H9 (cell line): Measurements from ENCODE around the gene ABCD4. TPM values are rescaled to one million over a fixed set of nuclear protein-coding genes. Genes with fewer than 3 reads are reported as not detected.

Source experiments
- DNase-seq: peaks from one replicate; pipeline ENCODE4 v3.0.0-alpha.2; 2017
- H2AFZ ChIP-seq: one replicate; pipeline ENCODE4 v1.6.1; 2013; ENCODE audit warnings: mild to moderate bottlenecking, low read length, control low read depth, moderate library complexity
- H2AK5ac ChIP-seq: 2 replicates; pipeline ENCODE4 v1.6.1; 2013; ENCODE audit warnings: low read length, control low read depth, mixed read lengths; ENCODE audit not compliant: insufficient read length
- H2BK120ac ChIP-seq: one replicate; pipeline ENCODE4 v1.6.1; 2013; ENCODE audit warnings: low read depth, mild to moderate bottlenecking, low read length, control low read depth, inconsistent platforms; ENCODE audit not compliant: poor library complexity, severe bottlenecking
- H2BK12ac ChIP-seq: 2 replicates; pipeline ENCODE4 v1.6.1; 2013; ENCODE audit warnings: low read length, control low read depth, mixed read lengths, low read depth; ENCODE audit not compliant: insufficient read length
- H2BK15ac ChIP-seq: 2 replicates; pipeline ENCODE4 v1.6.1; 2013; ENCODE audit warnings: low read depth, low read length, control low read depth
- H2BK20ac ChIP-seq: one replicate; pipeline ENCODE4 v1.6.1; 2013; ENCODE audit warnings: low read depth, mild to moderate bottlenecking, low read length, control low read depth, inconsistent platforms; ENCODE audit not compliant: poor library complexity, severe bottlenecking
- H2BK5ac ChIP-seq: 2 replicates; pipeline ENCODE4 v1.6.1; 2013; ENCODE audit warnings: low read length, control low read depth, mixed read lengths; ENCODE audit not compliant: insufficient read length
- H3K14ac ChIP-seq: 2 replicates; pipeline ENCODE4 v1.6.1; 2013; ENCODE audit warnings: low read length, control low read depth; ENCODE audit not compliant: insufficient read depth
- H3K18ac ChIP-seq: 2 replicates; pipeline ENCODE4 v1.6.1; 2013; ENCODE audit warnings: low read depth, mild to moderate bottlenecking, mixed read lengths, low read length, control low read depth; ENCODE audit not compliant: insufficient read length
- H3K23ac ChIP-seq: 2 replicates; pipeline ENCODE4 v1.6.1; 2013; ENCODE audit warnings: low read length, control low read depth, mixed read lengths, low read depth; ENCODE audit not compliant: insufficient read length
- H3K23me2 ChIP-seq: 2 replicates; pipeline ENCODE4 v1.6.1; 2013; ENCODE audit warnings: low read depth, mild to moderate bottlenecking, mixed read lengths, low read length, control low read depth; ENCODE audit not compliant: insufficient read length, poor library complexity, severe bottlenecking
- H3K27ac ChIP-seq: 2 replicates; pipeline ENCODE4 v1.5.1; 2013; ENCODE audit warnings: low read length, control low read depth, mixed read lengths, low read depth; ENCODE audit not compliant: insufficient read length
- H3K27me3 ChIP-seq: 2 replicates; pipeline ENCODE4 v1.6.1; 2013; ENCODE audit warnings: low read length, control low read depth, inconsistent platforms; ENCODE audit not compliant: insufficient read depth
- H3K4ac ChIP-seq: 2 replicates; pipeline ENCODE4 v1.6.1; 2013; ENCODE audit warnings: low read depth, mild to moderate bottlenecking, control low read depth, inconsistent platforms, low read length, moderate library complexity
- H3K4me1 ChIP-seq: 2 replicates; pipeline ENCODE4 v1.6.1; 2013; ENCODE audit warnings: low read length, control low read depth, inconsistent platforms; ENCODE audit not compliant: insufficient read depth
- H3K4me2 ChIP-seq: 2 replicates; pipeline ENCODE4 v1.6.1; 2013; ENCODE audit warnings: low read length, control low read depth, mixed read lengths; ENCODE audit not compliant: insufficient read length, insufficient read depth
- H3K56ac ChIP-seq: 2 replicates; pipeline ENCODE4 v1.6.1; 2013; ENCODE audit warnings: low read depth, mild to moderate bottlenecking, mixed read lengths, low read length, control low read depth; ENCODE audit not compliant: insufficient read length
- H3K79me1 ChIP-seq: 2 replicates; pipeline ENCODE4 v1.6.1; 2013; ENCODE audit warnings: low read depth, mild to moderate bottlenecking, moderate library complexity, low read length, control low read depth, inconsistent platforms; ENCODE audit not compliant: insufficient read depth, poor library complexity, severe bottlenecking
- H3K79me2 ChIP-seq: 2 replicates; pipeline ENCODE4 v1.6.1; 2013; ENCODE audit warnings: low read length, control low read depth, inconsistent platforms; ENCODE audit not compliant: insufficient read depth
- H3K9ac ChIP-seq: 2 replicates; pipeline ENCODE4 v1.6.1; 2013; ENCODE audit warnings: low read length, control low read depth, mixed read lengths; ENCODE audit not compliant: insufficient read length; ENCODE audit errors: extremely low read depth
- H3K9me3 ChIP-seq: one replicate; pipeline ENCODE4 v1.6.1; 2013; ENCODE audit warnings: low read depth, low read length, inconsistent platforms; ENCODE audit not compliant: control insufficient read depth
- H3T11ph ChIP-seq: one replicate; pipeline ENCODE4 v1.6.1; 2013; ENCODE audit warnings: mild to moderate bottlenecking, low read length, control low read depth, inconsistent platforms
- H4K20me1 ChIP-seq: one replicate; pipeline ENCODE4 v1.6.1; 2013; ENCODE audit not compliant: control insufficient read depth, insufficient read length, insufficient read depth
- H4K5ac ChIP-seq: 2 replicates; pipeline ENCODE4 v1.6.1; 2013; ENCODE audit warnings: low read depth, mild to moderate bottlenecking, mixed read lengths, low read length, control low read depth; ENCODE audit not compliant: insufficient read length
- H4K8ac ChIP-seq: replicated peaks from 2 replicates; pipeline ENCODE4 v1.6.1; 2013; ENCODE audit warnings: low read length, control low read depth, mixed read lengths, low read depth; ENCODE audit not compliant: insufficient read length
- H4K91ac ChIP-seq: 2 replicates; pipeline ENCODE4 v1.6.1; 2013; ENCODE audit warnings: low read depth, mild to moderate bottlenecking, moderate library complexity, mixed read lengths, low read length, control low read depth; ENCODE audit not compliant: insufficient read length
- H3K27ac Mint-ChIP-seq, 3 experiments: 2 replicates in 2 of 3; 3 replicates in 1 of 3; pipeline ENCODE4 v1.8.0; 2020 to 2021; ENCODE audit warnings: mixed read lengths in 3 of 3, mild to moderate bottlenecking in 1 of 3, moderate library complexity in 1 of 3
- H3K27me3 Mint-ChIP-seq: 2 replicates; pipeline ENCODE4 v1.8.0; 2021; ENCODE audit warnings: low read depth, mild to moderate bottlenecking, moderate library complexity, mixed read lengths
- H3K36me3 Mint-ChIP-seq, 3 experiments: 2 replicates in 2 of 3; 3 replicates in 1 of 3; pipeline ENCODE4 v1.8.0; 2020 to 2021; ENCODE audit warnings: low read depth in 3 of 3, mixed read lengths in 3 of 3; ENCODE audit not compliant: insufficient read depth in 1 of 3
- H3K4me1 Mint-ChIP-seq, 2 experiments: 2 replicates each; pipeline ENCODE4 v1.8.0; 2020; ENCODE audit warnings: mixed read lengths in 2 of 2
- H3K4me3 Mint-ChIP-seq, 2 experiments: 2 replicates in 1 of 2; 3 replicates in 1 of 2; pipeline ENCODE4 v1.8.0; 2020 to 2021; ENCODE audit warnings: mild to moderate bottlenecking in 2 of 2, mixed read lengths in 2 of 2, moderate library complexity in 1 of 2
- H3K9me3 Mint-ChIP-seq, 2 experiments: 2 replicates in 1 of 2; 3 replicates in 1 of 2; pipeline ENCODE4 v1.8.0; 2020; ENCODE audit warnings: mild to moderate bottlenecking in 2 of 2, mixed read lengths in 2 of 2, moderate library complexity in 1 of 2
- WGBS: extraction: QIAGEN DNeasy Blood & Tissue Kit; methylation state at CpG from one replicate; pipeline ENCODE4 v1.1.7; 2013; ENCODE audit warnings: missing lambda C conversion rate, low lambda C conversion rate, mixed read lengths; ENCODE audit not compliant: insufficient read length; ENCODE audit errors: extremely low coverage; 5-methylcytosine and 5-hydroxymethylcytosine counted together
- total RNA-seq: library from RNA; stranded (reverse); gene quantifications from 2 replicates; pipeline ENCODE4 v1.2.1, GENCODE V29; 2021
- TF ChIP-seq, protein P1 (sequence below): fragments of 200-600 bp; sonication (generic); conservative IDR thresholded peaks from 3 replicates; pipeline ENCODE4 v1.8.0; 2021; ENCODE audit warnings: antibody characterized with exemption, mild to moderate bottlenecking

The ABCD4 gene
- total RNA-seq, 1 experiment from 2014 or later, result 80.9 TPM

DNA sequence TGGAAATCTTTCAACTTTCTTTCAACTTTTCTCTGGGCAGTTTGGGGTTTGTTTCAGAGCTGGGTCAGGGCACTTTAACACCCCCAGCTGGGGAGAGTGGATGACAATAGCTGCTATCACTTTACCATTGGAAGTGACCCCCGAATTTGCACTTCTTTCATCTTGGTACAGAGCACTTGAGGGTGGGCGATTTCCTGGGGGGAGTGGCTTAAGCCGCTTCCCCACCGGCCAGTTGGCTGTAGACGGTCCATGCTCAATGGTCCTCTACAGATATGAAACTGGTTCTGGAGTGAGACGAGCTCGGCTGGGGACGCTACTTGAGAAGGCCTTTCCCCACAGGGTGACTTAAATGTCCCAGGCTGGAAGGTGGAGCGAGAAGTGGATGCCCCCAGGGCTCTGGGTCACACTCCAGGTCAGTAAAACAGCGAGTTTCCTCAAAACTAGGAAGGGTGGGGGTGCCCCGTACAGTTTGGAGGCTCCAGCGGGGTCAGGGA, 45.6 kb upstream of the ABCD4 start, which contains the start of gene VRTN:
VRTN (plus strand) TSS at position 231 of the 494 bp plus-strand sequence. CDS start 8,313 bp downstream, outside the sequence.
- Mint-ChIP-seq H3K9me3 (no peaks in the 10 kb centered on the region; a peak in 1 of 5 replicates), H3K4me1 (peaks cover 49 to 57% of the 10 kb centered on the region in 2 experiments), H3K36me3 (peaks cover 13 to 24% (median 23%) of the 10 kb centered on the region in 3 experiments; a peak in 6 of 7 replicates), H3K27ac (peak within 1 kb of the TSS; percentile 94 to 98 (median 97)), H3K27me3 (no peaks in the 10 kb centered on the region), H3K4me3 (peak within 1 kb of the TSS; percentile 92 to 96)
- H2BK12ac ChIP-seq, result no peak within 1 kb of the TSS
- no peak within 1 kb of the TSS for H2BK5ac ChIP-seq
- no peak within 1 kb of the TSS for H2AFZ ChIP-seq
- H3K27ac ChIP-seq, result peak within 1 kb of the TSS; percentile 6
- TF ChIP-seq, protein P1, sequence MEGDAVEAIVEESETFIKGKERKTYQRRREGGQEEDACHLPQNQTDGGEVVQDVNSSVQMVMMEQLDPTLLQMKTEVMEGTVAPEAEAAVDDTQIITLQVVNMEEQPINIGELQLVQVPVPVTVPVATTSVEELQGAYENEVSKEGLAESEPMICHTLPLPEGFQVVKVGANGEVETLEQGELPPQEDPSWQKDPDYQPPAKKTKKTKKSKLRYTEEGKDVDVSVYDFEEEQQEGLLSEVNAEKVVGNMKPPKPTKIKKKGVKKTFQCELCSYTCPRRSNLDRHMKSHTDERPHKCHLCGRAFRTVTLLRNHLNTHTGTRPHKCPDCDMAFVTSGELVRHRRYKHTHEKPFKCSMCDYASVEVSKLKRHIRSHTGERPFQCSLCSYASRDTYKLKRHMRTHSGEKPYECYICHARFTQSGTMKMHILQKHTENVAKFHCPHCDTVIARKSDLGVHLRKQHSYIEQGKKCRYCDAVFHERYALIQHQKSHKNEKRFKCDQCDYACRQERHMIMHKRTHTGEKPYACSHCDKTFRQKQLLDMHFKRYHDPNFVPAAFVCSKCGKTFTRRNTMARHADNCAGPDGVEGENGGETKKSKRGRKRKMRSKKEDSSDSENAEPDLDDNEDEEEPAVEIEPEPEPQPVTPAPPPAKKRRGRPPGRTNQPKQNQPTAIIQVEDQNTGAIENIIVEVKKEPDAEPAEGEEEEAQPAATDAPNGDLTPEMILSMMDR, result no peak
- peak within 1 kb of the TSS; percentile 33 for H4K91ac ChIP-seq
- DNase-seq, result peak; percentile 66
- H3K4me2 ChIP-seq, result peak within 1 kb of the TSS; percentile 90
- peak within 1 kb of the TSS; percentile 2; the same call in 1 of the 2 replicates for H3K4ac ChIP-seq
- no peaks in the 10 kb centered on the region for H3K9me3 ChIP-seq
- H4K8ac ChIP-seq, result no peak within 1 kb of the TSS
- H3K18ac ChIP-seq, result peak within 1 kb of the TSS; percentile 45
- no peaks in the 10 kb centered on the region for H3K79me1 ChIP-seq
- H3K23me2 ChIP-seq, result peaks cover 29% of the 10 kb centered on the region
- WGBS, result no CpG with 5 or more reads among the region's 12 CpGs
- peaks cover 3% of the 10 kb centered on the region; the same call in 1 of the 2 replicates for H3K4me1 ChIP-seq
- H4K5ac ChIP-seq, result no peak within 1 kb of the TSS
- no peak within 1 kb of the TSS for H2AK5ac ChIP-seq
- no peaks in the 10 kb centered on the region for H4K20me1 ChIP-seq
- no peak within 1 kb of the TSS for H3T11ph ChIP-seq
- peak within 1 kb of the TSS; percentile 76 for H3K14ac ChIP-seq
- H3K79me2 ChIP-seq, result peaks cover 45% of the 10 kb centered on the region
- H2BK20ac ChIP-seq, result no peak within 1 kb of the TSS
- H3K9ac ChIP-seq, result peak within 1 kb of the TSS; percentile 76
- H3K56ac ChIP-seq, result no peak within 1 kb of the TSS
- no peak within 1 kb of the TSS for H2BK120ac ChIP-seq
- H3K23ac ChIP-seq, result no peak within 1 kb of the TSS
- H3K27me3 ChIP-seq, result no peaks in the 10 kb centered on the region
- H2BK15ac ChIP-seq, result no peak within 1 kb of the TSS
